ENCODE data around the gene SUMO3. TPM values are rescaled to one million over a fixed set of nuclear protein-coding genes. Genes with fewer than 3 reads are reported as not detected.

The SUMO3 gene
- polyA plus RNA-seq, 1 of the 3 experiments (the other 2 are of a cell fraction): 125 TPM

- TF ChIP-seq REST (IDR thresholded peaks at IDR 0.05; ENCODE audit: low read depth, low read length): no peak
- TF ChIP-seq ZBTB33 (IDR thresholded peaks at IDR 0.05; ENCODE audit: borderline replicate concordance, low read depth): no peak
- TF ChIP-seq, protein P1, sequence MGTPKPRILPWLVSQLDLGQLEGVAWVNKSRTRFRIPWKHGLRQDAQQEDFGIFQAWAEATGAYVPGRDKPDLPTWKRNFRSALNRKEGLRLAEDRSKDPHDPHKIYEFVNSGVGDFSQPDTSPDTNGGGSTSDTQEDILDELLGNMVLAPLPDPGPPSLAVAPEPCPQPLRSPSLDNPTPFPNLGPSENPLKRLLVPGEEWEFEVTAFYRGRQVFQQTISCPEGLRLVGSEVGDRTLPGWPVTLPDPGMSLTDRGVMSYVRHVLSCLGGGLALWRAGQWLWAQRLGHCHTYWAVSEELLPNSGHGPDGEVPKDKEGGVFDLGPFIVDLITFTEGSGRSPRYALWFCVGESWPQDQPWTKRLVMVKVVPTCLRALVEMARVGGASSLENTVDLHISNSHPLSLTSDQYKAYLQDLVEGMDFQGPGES (IDR thresholded peaks at IDR 0.05; ENCODE audit: low read depth, low read length): no peak
- TF ChIP-seq RXRA (IDR thresholded peaks at IDR 0.05; ENCODE audit: borderline replicate concordance, low read depth): no peak
- TF ChIP-seq GABPA (IDR thresholded peaks at IDR 0.05; ENCODE audit: low read depth): no peak
- peak; percentile 27; the same call in 1 of the 2 replicates for TF ChIP-seq MXI1 (IDR thresholded peaks at IDR 0.05; ENCODE audit: low read depth, low read length)
Measured at GRCh38 chr21:44817914-44818639, at the start of gene SUMO3 (continued).

DNA sequence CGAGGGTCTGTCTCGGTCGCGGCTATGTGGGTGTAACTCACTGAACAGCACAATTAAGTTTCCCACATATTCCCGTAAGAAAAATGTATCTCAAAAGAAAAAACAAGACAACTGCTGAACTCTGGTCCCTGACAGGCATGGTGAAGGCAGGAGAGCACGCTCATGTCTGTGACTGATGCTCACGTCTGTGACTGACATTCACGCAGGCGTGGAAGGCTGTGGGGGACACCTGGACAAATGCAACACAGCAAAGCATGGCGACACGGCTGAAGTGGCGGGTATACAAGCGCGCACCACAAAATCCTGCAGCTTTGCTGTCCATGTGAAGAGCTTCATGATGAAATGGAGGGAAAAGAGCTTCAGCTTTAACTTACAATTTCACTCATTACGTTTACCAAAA lies 49.6 kb upstream of the SUMO3 start:
- peaks cover 23 to 33% of the 10 kb centered on the region in 2 experiments for H3K36me3 ChIP-seq (replicated peaks in 1 of 2; ENCODE audit: control insufficient read depth in 1 of 2, insufficient read depth in 2 of 2, low read length in 1 of 2)
- 91% methylated on average over 15 of the region's 15 CpGs for WGBS (ENCODE audit: low lambda C conversion rate)
- TF ChIP-seq ELF1 (IDR thresholded peaks at IDR 0.05): no peak
- TF ChIP-seq SMC3 (IDR thresholded peaks at IDR 0.05; ENCODE audit: low read depth, low read length): no peak
- TF ChIP-seq, protein P2, sequence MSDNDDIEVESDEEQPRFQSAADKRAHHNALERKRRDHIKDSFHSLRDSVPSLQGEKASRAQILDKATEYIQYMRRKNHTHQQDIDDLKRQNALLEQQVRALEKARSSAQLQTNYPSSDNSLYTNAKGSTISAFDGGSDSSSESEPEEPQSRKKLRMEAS (IDR thresholded peaks at IDR 0.05; ENCODE audit: low read depth): no peak
- TF ChIP-seq RCOR1 (IDR thresholded peaks at IDR 0.05; ENCODE audit: low read length): no peak
- TF ChIP-seq YY1 (IDR thresholded peaks at IDR 0.05; ENCODE audit: low read depth): no peak
- TF ChIP-seq TEAD4 (IDR thresholded peaks at IDR 0.05; ENCODE audit: borderline replicate concordance, insufficient read depth): no peak
- TF ChIP-seq NRF1 (IDR thresholded peaks at IDR 0.05; ENCODE audit: low read depth, low read length): no peak
- TF ChIP-seq NFIC (IDR thresholded peaks at IDR 0.05; ENCODE audit: borderline replicate concordance): no peak
- no peak for TF ChIP-seq EP300 (IDR thresholded peaks at IDR 0.05; ENCODE audit: borderline replicate concordance in 1 of 2, low read depth in 1 of 2, low read length in 1 of 2)
- TF ChIP-seq TAF1 (IDR thresholded peaks at IDR 0.05; ENCODE audit: borderline replicate concordance, low read depth, low read length): no peak
- TF ChIP-seq, protein P1 (IDR thresholded peaks at IDR 0.05; ENCODE audit: low read depth, low read length): no peak
- TF ChIP-seq POLR2AphosphoS5 (IDR thresholded peaks at IDR 0.05; ENCODE audit: low read depth, low read length): no peak
- TF ChIP-seq ZBTB33 (IDR thresholded peaks at IDR 0.05; ENCODE audit: borderline replicate concordance, low read depth): no peak

More for the DNA sequence above, 49.6 kb upstream of the SUMO3 start:
- H3K4me2 ChIP-seq: peak overlapping the region; percentile 24
- DNase-seq: no peak
- peaks cover 95% of the 10 kb centered on the region for H3K79me2 ChIP-seq (ENCODE audit: insufficient read depth)
- no peaks in the 10 kb centered on the region for H3K9me3 ChIP-seq
- no peak overlapping the region for H2AFZ ChIP-seq (ENCODE audit: low read depth)
- H3K9ac ChIP-seq: no peak overlapping the region
- H3K27ac ChIP-seq (ENCODE audit: low read depth in 2 of 2, low read length in 1 of 2): no peak overlapping the region; a peak in 1 of 4 replicates
- no peaks in the 10 kb centered on the region for H3K9me2 ChIP-seq
- peaks cover 98% of the 10 kb centered on the region for H4K20me1 ChIP-seq (ENCODE audit: insufficient read depth)
- no peak overlapping the region for H3K4me3 ChIP-seq (ENCODE audit: low read depth in 2 of 2, low read length in 1 of 2)
- peaks cover 26% of the 10 kb centered on the region for H3F3A ChIP-seq (replicated peaks; ENCODE audit: insufficient read depth)
- POLR2A ChIA-PET: no interaction called here
- H3K27me3 ChIP-seq (ENCODE audit: insufficient read depth): no peaks in the 10 kb centered on the region
- CTCF ChIA-PET: interaction anchor here (0.9 to 1.5 kb wide), 2 partner anchors 68 to 261 kb away, joined by 3 to 4 read pairs; no protein-coding TSS in a partner anchor
- peaks cover 45 to 48% of the 10 kb centered on the region in 2 experiments for H3K4me1 ChIP-seq (ENCODE audit: control insufficient read depth in 1 of 2, insufficient read depth in 2 of 2, low read depth in 1 of 2, low read length in 1 of 2)

Measured in SK-N-SH (cell line).